ENCODE measurements around the gene BLTP3B.

The BLTP3B gene

DNA sequence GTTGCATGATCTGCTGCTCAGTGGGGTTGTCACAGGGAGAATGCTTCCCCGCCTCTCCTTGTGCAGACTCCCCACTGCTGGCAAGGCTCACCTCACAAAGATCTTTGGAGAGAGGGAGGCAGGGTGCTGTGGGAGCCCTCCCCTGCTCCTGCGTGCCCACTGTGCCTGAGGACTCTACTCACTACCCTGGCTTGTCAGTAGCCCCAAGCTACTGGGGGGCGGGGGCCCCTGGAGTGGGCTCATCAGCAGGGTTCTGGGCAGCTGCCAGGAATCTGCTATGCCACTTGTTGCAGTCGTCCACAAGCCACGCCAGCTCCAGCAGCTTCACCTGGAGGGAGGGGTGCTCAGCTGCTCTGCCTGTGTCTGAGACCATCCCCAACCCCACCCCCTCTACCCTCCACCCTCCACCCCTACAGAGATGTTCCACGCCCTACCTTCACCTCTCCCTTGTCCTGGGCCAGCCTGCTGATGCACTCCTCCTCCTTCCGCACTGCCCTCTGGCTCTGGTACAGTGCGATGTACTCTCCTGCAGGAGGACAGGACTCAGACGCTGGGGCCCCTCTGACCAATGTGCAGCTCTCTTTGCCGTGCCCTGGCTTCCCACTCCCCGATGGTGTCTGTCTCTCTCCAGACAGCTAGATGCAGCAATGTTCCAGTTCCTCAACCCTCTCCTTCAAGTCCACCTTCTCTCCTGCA lies 14.2 kb upstream of the BLTP3B start:
- ATAC-seq, result peak; percentile 31; the same call in 1 of the 3 replicates
- TF ChIP-seq TOX (CRISPR knock-in tag; IDR thresholded peaks at IDR 0.05; ENCODE audit: borderline replicate concordance), result no peak
- TF ChIP-seq ARNTL (CRISPR knock-in tag; IDR thresholded peaks at IDR 0.05; ENCODE audit: borderline replicate concordance, low read depth), result no peak
- TF ChIP-seq ESRRG (CRISPR knock-in tag; IDR thresholded peaks at IDR 0.05), result no peak
- TF ChIP-seq PATZ1 (CRISPR knock-in tag; IDR thresholded peaks at IDR 0.05; ENCODE audit: borderline replicate concordance), result no peak

DNA sequence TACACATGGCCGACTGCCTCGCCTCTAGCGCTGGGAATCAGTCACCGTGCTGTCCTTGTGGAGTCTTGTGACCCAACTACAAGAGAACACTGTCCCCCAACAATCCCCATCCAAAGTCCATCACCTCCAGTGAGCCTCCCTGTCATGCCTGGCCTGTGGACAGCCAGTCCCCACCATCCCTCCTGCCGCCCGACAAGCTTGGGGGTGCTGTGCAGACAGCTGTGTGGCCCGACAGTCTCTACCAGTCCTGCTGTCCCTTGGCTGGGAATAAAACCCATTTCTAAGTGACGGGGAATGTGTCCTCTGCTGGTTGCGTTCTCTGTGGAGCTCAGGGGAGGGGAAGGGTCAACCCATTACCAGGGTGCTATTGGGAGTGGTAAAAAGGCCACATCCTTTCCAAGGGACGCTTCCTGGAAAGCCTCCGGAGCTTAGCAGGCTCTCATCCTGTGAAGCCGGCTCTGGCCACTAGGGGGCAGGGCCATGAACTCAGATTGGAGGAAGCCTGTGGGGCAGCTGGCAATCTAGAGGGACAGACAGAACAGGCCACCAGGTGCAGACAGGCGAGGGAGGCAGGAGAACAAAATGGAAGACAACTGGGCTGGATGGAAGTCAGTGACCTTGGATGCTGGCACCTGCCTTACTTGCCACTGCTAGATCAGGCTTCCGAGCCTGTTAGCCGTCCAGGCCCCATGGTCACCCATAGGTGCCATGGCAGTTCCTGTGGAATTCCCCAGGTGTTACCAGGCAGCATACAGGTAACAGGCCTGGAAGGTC lies 12.0 kb upstream of the BLTP3B start:
- ATAC-seq, result peak; percentile 85
- no peak for TF ChIP-seq TCF4 (CRISPR knock-in tag; IDR thresholded peaks at IDR 0.05; ENCODE audit: borderline replicate concordance)
- no peak for TF ChIP-seq RARB (CRISPR knock-in tag; IDR thresholded peaks at IDR 0.05)
- TF ChIP-seq ESRRG (CRISPR knock-in tag; IDR thresholded peaks at IDR 0.05), result no peak
- TF ChIP-seq SNAI2 (CRISPR knock-in tag; IDR thresholded peaks at IDR 0.05), result no peak
- TF ChIP-seq BACH2 (CRISPR knock-in tag; IDR thresholded peaks at IDR 0.05; ENCODE audit: borderline replicate concordance), result no peak
- no peak for TF ChIP-seq PATZ1 (CRISPR knock-in tag; IDR thresholded peaks at IDR 0.05; ENCODE audit: borderline replicate concordance)
- TF ChIP-seq, protein P1, sequence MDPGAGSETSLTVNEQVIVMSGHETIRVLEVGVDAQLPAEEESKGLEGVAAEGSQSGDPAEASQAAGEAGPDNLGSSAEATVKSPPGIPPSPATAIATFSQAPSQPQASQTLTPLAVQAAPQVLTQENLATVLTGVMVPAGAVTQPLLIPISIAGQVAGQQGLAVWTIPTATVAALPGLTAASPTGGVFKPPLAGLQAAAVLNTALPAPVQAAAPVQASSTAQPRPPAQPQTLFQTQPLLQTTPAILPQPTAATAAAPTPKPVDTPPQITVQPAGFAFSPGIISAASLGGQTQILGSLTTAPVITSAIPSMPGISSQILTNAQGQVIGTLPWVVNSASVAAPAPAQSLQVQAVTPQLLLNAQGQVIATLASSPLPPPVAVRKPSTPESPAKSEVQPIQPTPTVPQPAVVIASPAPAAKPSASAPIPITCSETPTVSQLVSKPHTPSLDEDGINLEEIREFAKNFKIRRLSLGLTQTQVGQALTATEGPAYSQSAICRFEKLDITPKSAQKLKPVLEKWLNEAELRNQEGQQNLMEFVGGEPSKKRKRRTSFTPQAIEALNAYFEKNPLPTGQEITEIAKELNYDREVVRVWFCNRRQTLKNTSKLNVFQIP (CRISPR knock-in tag; IDR thresholded peaks at IDR 0.05; ENCODE audit: borderline replicate concordance, low read depth), result no peak
- TF ChIP-seq CSDC2 (CRISPR knock-in tag; IDR thresholded peaks at IDR 0.05), result no peak
- no peak for TF ChIP-seq PPARA (CRISPR knock-in tag; IDR thresholded peaks at IDR 0.05; ENCODE audit: borderline replicate concordance)
- TF ChIP-seq ZNF8 (CRISPR knock-in tag; IDR thresholded peaks at IDR 0.05), result no peak
- TF ChIP-seq GLIS3 (CRISPR knock-in tag; IDR thresholded peaks at IDR 0.05), result no peak
- no peak for TF ChIP-seq ARNTL (CRISPR knock-in tag; IDR thresholded peaks at IDR 0.05; ENCODE audit: borderline replicate concordance, low read depth)
- TF ChIP-seq, protein P2, sequence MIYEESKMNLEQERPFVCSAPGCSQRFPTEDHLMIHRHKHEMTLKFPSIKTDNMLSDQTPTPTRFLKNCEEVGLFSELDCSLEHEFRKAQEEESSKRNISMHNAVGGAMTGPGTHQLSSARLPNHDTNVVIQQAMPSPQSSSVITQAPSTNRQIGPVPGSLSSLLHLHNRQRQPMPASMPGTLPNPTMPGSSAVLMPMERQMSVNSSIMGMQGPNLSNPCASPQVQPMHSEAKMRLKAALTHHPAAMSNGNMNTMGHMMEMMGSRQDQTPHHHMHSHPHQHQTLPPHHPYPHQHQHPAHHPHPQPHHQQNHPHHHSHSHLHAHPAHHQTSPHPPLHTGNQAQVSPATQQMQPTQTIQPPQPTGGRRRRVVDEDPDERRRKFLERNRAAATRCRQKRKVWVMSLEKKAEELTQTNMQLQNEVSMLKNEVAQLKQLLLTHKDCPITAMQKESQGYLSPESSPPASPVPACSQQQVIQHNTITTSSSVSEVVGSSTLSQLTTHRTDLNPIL (CRISPR knock-in tag; IDR thresholded peaks at IDR 0.05; ENCODE audit: low read depth), result no peak
- no peak for TF ChIP-seq ZC3H10 (CRISPR knock-in tag; IDR thresholded peaks at IDR 0.05)
- no peak for TF ChIP-seq ZNF565 (CRISPR knock-in tag; conservative IDR thresholded peaks at IDR 0.05; ENCODE audit: low read depth)
- TF ChIP-seq ZFP3 (CRISPR knock-in tag; IDR thresholded peaks at IDR 0.05), result no peak
- TF ChIP-seq ZNF70 (CRISPR knock-in tag; IDR thresholded peaks at IDR 0.05), result no peak

DNA sequence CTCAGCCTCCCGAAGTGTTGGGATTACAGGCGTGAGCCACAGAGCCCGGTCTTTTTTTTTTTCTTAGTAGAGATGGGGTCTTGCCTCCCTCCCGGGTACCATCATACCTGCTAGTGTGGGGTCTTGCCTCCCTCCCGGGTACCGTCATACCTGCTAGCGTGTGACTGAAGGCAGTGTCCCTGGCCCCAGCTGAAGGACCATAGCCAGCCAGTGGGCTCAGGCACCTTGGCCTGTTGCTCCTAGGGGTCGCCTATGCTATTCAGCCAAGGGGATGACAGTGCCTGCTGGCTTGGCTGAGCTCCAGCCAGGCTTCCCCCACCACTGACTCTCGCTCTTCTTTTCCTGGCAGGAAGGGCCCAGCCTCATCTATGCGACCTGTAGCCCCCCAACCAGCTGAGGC lies 10.5 kb upstream of the BLTP3B start:
- ATAC-seq, result no peak

More for the DNA sequence above, 10.5 kb upstream of the BLTP3B start:
- TF ChIP-seq TOX (CRISPR knock-in tag; IDR thresholded peaks at IDR 0.05; ENCODE audit: borderline replicate concordance), result no peak
- no peak for TF ChIP-seq TCF4 (CRISPR knock-in tag; IDR thresholded peaks at IDR 0.05; ENCODE audit: borderline replicate concordance)
- no peak for TF ChIP-seq ZC3H10 (CRISPR knock-in tag; IDR thresholded peaks at IDR 0.05)
- no peak for TF ChIP-seq ZNF8 (CRISPR knock-in tag; IDR thresholded peaks at IDR 0.05)
- TF ChIP-seq, protein P2 (CRISPR knock-in tag; IDR thresholded peaks at IDR 0.05; ENCODE audit: low read depth), result no peak
- TF ChIP-seq CSRNP3 (CRISPR knock-in tag; IDR thresholded peaks at IDR 0.05), result no peak
- TF ChIP-seq ZNF70 (CRISPR knock-in tag; IDR thresholded peaks at IDR 0.05), result no peak
